ENCODE results near the gene ANAPC1.
"Not testable (repeated sequence)": the region's sequence is repeated elsewhere in the genome, so short reads cannot be mapped to it uniquely, and the experiment has no call there.

- not testable (repeated sequence) for TF ChIP-seq CTCF (IDR thresholded peaks at IDR 0.05; ENCODE audit: low read depth, low read length, missing input control); TAF1 (conservative IDR thresholded peaks at IDR 0.05); RAD21 (IDR thresholded peaks at IDR 0.05); ATF3 (IDR thresholded peaks at IDR 0.05); JUND (IDR thresholded peaks at IDR 0.05); FOXA1 (IDR thresholded peaks at IDR 0.05); HNF4G (IDR thresholded peaks at IDR 0.05); YY1 (IDR thresholded peaks at IDR 0.05); NR2F2 (IDR thresholded peaks at IDR 0.05); REST (IDR thresholded peaks at IDR 0.05)
Measured at GRCh38 chr2:111777155-111777554, 106.8 kb downstream of the ANAPC1 start.

All from liver (tissue), 3 donors.